HG03442 (cell line): ENCODE results near the gene MGST3.
"Not testable (repeated sequence)": the region's sequence is repeated elsewhere in the genome, so short reads cannot be mapped to it uniquely, and the experiment has no call there.

Experiments used
- ATAC-seq: cut with Tn5 transposase; IDR thresholded peaks from one replicate; pipeline ENCODE4 v1.9.1; 2021; ENCODE audit warnings: mild to moderate bottlenecking, moderate library complexity; ENCODE audit not compliant: unreplicated experiment

The MGST3 gene

DNA sequence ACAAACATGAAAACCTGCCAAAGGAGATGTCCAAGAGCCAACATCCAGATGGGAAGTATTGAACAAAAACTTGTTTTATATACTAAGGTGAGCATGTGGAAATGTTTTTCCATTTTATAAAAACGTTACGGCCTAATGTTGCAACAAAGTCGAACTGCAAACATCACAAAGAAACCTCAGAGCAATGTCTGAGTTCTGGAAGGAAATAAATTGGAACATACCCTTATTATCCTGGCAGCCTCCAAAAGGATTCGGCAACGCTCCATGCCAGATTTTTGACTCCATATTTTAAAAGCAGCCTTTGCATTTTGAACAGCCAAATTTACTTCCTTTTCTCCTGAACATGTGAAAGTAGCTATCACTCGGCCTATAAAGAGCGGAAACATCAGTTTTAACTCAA is 64.0 kb downstream of the MGST3 start:
- no peak for ATAC-seq

DNA sequence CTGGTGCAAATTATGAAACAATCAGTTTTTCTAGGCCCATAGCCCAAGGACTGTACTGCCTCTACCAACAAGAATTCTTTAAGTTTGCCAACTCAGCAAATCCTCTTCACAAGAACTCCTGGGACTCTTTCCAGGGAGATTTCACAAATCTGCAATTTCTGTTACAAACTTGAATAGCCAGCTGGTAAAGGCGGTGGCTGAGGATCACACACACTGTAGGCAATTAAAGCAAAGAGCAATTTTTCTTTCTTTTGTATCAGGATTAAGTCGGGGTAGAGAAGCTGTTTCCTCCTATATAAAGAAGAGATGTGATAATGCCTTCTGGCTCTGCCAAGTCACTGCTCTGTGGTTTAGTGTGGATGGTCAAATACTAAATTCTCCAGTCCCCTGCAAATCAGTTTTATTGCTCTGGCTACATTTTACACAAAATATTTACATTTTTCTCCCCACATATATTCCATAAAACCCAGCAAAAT is 65.6 kb downstream of the MGST3 start:
- no peak for ATAC-seq

DNA sequence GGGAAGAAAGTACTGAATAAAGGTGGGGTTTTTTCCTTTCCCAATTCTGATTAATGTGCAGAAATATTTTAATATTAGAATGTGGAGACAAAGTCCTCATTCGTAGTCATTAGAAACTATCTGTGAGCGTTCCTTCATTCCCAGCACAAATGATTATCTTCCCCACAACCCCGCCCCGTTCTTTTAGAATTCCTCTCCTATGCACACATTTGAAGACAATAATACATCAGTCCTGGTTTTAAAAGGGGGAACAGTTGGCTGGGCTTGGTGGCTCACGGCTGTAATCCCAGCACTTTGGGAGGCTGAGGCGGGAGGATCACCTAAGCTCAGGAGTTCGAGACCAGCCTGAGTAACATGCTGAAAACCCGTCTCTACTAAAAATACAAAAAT is 66.5 kb downstream of the MGST3 start:
- ATAC-seq, result no peak

DNA sequence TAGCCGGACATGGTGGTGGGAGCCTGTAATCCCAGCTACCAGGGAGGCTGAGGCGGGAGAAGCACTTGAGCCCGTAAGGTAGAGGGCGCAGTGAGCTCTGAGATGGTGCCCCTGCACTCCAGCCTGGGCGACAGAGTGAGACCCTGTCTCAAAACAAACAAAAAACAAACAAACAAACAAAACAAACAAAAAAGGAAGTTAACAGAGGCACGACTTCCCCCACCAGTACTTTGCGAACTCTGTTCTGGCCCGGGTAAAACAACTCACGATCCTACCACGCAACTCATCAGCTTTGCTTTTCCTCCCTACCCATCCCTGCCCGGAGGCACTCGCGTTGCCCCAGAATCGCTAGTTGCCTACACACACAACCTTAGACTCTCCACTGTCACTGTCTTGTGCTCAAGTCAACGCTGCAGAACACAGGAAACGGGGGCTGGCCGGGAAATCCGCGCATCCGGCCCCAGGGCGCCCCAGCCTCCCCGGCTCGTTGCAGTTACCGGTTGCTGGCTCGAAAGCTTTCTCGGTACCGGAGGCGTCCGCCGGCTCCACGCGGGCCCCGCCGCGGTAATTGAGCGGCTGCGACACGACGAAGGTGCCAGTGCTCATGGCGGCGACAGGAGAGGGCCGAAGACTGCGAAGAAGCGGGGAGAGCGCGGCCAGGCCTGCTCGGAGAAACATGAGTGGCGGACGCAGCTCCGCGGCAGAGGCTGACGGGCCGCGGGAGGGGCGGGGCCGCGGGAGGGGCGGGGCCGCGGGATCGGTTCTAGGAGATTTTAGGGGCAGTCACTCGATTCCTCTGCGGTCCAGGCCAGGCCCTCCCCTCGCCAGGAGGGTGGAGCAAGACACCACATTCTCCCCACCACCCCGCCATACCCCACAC is 67.1 kb downstream of the MGST3 start, which contains the start of gene ALDH9A1:
TSS of gene ALDH9A1 (minus strand) at position 682 of the 880 bp plus-strand sequence. CDS start at position 678, 4 bp downstream.
- ATAC-seq, result peak; percentile 92

DNA sequence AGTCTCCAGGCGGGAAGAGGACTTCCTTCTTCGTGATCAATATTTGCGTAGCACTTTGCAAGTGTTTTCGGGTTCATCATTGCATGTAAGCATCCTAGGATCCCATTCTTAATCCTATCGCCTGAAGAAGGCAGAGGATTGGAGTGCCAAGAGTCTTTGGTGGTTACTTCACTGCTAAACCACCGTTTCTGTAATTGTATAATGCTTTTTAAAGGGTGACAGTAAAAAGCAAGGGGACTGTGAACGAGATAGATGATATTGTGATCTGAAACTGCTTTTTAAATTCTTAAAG is 67.7 kb downstream of the MGST3 start:
- ATAC-seq, result no peak

DNA sequence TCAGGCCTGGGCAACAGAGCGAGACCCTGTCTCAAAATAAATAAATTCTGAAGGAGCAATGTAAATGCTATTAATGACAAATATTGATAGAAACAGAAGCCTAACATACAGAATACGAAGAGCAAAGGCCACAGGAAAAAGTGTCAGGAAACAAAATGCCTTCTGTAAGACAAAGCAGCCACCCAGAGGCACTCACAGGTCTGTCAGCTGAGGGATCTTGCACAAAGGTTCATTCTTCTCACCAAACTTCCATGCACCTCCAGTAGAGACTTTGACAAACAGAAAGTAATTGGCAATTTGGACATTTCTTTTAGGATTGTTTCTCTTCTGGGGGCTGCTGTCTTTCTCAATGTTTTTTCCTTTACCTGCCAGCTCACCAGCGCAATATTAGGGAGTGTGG is 68.5 kb downstream of the MGST3 start:
- no peak for ATAC-seq

DNA sequence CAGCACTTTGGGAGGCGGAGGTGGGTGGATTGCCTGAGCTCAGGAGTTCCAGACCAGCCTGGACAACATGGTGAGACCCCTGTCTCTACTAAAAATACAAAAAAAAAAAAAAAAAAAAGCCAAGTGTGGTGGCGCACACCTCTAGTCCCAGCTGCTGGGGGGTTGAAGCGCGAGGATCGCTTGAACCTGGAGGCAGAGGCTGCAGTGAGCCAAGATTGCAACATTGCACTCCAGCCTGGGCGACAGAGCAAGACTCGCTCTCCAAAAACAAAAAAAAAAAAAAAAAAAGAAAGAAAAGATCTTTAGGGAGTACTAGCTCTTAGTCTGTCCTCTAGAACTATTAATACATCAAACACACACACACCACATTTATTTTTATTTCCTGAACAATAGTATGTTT is 70.9 kb downstream of the MGST3 start:
- ATAC-seq, result not testable (repeated sequence)

DNA sequence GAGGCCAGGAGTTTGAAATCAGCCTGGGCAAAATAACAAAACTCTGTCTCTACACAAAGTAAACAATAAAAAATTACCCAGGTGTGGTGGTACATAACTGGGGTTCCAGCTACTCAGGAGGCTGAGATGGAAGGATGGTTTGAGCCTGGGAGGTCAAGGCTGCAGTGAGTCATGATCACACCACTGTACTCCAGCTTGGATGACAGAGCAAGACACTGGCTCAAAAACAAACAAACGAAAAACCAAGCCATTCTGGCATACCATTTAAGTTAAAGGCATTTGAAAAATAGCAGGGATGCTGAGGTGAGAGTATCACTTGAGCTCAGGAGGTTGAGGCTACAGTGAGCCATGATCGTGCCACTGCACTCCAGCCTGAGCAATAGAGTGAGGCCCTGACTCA is 72.6 kb downstream of the MGST3 start:
- ATAC-seq, result no peak
